HL-60 (cell line): ENCODE measurements around the gene RNASE8.

Source experiments
- DNase-seq, 2 experiments: peaks; one replicate each; pipeline ENCODE4 v3.0.0-alpha.2; 2010 to 2020; ENCODE audit warnings: low read depth in 1 of 2, low spot score in 1 of 2
- H3K27ac ChIP-seq: fragments of 250-450 bp; sonication (Bioruptor Pico); replicated peaks from 2 replicates; pipeline ENCODE4 v1.5.1; 2020; ENCODE audit warnings: mild to moderate bottlenecking, moderate library complexity
- H3K27me3 ChIP-seq: fragments of 250-450 bp; sonication (Bioruptor Pico); 2 replicates; pipeline ENCODE4 v1.5.1; 2021; ENCODE audit warnings: mild to moderate bottlenecking, moderate library complexity; ENCODE audit not compliant: insufficient read depth, poor library complexity, severe bottlenecking
- H3K4me3 ChIP-seq: replicated peaks from 2 replicates; pipeline ENCODE4 v1.5.1; 2011; ENCODE audit warnings: mild to moderate bottlenecking, control low read depth, low read length; ENCODE audit not compliant: insufficient read depth
- CTCF ChIP-seq: IDR thresholded peaks from one replicate; pipeline ENCODE4 v1.5.1; 2011; ENCODE audit warnings: low read length, control low read depth, inconsistent platforms; ENCODE audit not compliant: insufficient read depth
- GABPA ChIP-seq: IDR thresholded peaks from 2 replicates; pipeline ENCODE4 v1.6.1; 2012; ENCODE audit warnings: low read depth
- POLR2AphosphoS5 ChIP-seq: IDR thresholded peaks from 2 replicates; pipeline ENCODE4 v1.6.1; 2012; ENCODE audit warnings: low read depth
- REST ChIP-seq: IDR thresholded peaks from 2 replicates; pipeline ENCODE4 v1.6.1; 2012; ENCODE audit warnings: low read depth; ENCODE audit not compliant: insufficient replicate concordance
- SPI1 ChIP-seq: IDR thresholded peaks from 2 replicates; pipeline ENCODE4 v1.6.1; 2012; ENCODE audit warnings: low read depth, mild to moderate bottlenecking, borderline replicate concordance

The RNASE8 gene

DNA sequence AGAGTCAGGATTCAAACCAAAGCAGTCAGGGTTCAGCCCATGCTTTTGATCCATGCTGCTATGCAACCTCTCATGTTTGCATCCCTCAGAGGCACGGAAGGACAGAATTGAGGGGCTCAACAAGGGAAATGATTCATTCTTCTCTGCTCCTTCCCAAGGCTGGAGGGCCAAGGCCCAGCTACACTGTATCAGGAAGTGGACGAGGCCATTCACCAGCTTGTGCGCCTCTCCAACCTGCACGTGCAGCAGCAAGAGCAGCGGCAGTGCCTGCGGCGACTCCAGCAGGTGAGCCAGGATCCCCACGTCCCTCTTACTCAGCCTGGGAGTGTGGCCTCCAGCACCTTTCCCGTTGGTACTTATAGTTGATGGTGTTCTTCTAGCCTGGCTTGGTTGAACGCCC lies 21.1 kb downstream of the RNASE8 start:
- no peaks in the 10 kb centered on the region for H3K27me3 ChIP-seq
- TF ChIP-seq SPI1: no peak
- no peak for TF ChIP-seq REST
- no peak overlapping the region for H3K4me3 ChIP-seq
- no peak for DNase-seq
- no peak overlapping the region for H3K27ac ChIP-seq

DNA sequence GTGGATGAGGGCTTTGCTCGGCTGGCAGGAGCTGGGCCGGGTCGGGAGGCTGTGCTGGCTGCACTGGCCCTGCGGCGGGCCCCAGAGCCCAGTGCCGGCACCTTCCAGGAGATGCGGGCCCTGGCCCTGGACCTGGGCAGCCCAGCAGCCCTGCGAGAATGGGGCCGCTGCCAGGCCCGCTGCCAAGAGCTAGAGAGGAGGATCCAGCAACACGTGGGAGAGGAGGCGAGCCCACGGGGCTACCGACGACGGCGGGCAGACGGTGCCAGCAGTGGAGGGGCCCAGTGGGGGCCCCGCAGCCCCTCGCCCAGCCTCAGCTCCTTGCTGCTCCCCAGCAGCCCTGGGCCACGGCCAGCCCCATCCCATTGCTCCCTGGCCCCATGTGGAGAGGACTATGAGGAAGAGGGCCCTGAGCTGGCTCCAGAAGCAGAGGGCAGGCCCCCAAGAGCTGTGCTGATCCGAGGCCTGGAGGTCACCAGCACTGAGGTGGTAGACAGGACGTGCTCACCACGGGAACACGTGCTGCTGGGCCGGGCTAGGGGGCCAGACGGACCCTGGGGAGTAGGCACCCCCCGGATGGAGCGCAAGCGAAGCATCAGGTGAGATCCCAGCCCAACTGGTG lies 24.0 kb downstream of the RNASE8 start:
- no peak for TF ChIP-seq GABPA
- no peak for TF ChIP-seq SPI1
- no peak for TF ChIP-seq REST
- TF ChIP-seq CTCF: no peak
- TF ChIP-seq POLR2AphosphoS5: no peak
- H3K27me3 ChIP-seq: no peaks in the 10 kb centered on the region
- no peak overlapping the region for H3K27ac ChIP-seq
- H3K4me3 ChIP-seq: no peak overlapping the region
- DNase-seq: no peak

DNA sequence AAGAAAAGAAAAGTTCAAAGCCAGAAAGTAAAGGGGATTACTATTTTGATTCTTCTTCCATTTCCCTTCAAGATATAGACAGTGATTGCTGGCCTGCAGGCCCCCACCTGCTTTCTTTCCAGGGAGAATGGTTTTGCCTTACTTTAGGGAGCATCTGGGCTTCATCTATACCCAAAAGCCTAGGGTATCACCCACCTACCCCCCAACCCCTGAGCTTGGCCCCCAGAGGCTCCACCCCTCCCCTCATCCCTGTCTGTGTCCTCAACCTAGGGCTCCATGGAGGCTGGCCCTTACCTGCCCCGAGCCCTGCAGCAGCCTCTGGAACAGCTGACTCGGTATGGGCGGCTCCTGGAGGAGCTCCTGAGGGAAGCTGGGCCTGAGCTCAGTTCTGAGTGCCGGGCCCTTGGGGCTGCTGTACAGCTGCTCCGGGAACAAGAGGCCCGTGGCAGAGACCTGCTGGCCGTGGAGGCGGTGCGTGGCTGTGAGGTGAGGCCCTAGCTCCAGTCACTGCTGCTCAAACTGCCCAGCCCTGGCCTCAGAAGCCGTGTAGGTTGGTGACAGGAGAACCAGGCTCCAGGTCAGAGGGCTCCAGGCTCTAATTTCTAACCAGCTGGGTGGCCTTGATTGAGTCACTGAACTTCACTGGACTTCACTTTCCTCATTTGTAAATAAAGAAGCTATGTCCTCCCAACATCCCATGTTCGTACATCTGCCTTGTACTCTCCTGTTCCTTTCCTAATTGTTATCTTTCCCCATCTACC lies 26.1 kb downstream of the RNASE8 start:
- H3K4me3 ChIP-seq: no peak overlapping the region
- no peak for TF ChIP-seq POLR2AphosphoS5
- no peak for TF ChIP-seq GABPA
- TF ChIP-seq CTCF: no peak
- no peak for TF ChIP-seq REST
- TF ChIP-seq SPI1: no peak
- DNase-seq: no peak
- peak overlapping the region; percentile 73; the same call in 1 of the 2 replicates for H3K27ac ChIP-seq
- no peaks in the 10 kb centered on the region for H3K27me3 ChIP-seq
